ENCODE data around the gene LIG3.

DNA sequence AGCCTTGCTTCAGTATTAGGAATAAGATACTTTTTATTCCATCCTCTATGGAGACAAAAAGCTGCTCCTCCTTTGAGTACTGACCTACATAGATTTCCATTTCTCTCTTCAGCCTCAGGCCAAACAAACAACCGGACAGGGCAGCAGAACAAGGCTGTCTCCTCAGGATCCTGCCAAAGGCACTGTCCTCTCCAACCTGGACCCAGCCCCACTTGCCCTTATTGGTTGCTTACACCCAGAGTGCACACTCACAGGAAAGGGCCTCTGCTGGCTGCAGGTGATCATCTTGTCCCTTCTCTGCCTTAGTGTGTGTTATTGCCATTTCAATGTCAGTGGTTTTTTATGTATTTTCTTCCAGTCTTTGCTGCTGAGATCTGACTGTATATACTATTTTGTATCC, 26.6 kb downstream of the LIG3 start:
- TF ChIP-seq, protein P1, sequence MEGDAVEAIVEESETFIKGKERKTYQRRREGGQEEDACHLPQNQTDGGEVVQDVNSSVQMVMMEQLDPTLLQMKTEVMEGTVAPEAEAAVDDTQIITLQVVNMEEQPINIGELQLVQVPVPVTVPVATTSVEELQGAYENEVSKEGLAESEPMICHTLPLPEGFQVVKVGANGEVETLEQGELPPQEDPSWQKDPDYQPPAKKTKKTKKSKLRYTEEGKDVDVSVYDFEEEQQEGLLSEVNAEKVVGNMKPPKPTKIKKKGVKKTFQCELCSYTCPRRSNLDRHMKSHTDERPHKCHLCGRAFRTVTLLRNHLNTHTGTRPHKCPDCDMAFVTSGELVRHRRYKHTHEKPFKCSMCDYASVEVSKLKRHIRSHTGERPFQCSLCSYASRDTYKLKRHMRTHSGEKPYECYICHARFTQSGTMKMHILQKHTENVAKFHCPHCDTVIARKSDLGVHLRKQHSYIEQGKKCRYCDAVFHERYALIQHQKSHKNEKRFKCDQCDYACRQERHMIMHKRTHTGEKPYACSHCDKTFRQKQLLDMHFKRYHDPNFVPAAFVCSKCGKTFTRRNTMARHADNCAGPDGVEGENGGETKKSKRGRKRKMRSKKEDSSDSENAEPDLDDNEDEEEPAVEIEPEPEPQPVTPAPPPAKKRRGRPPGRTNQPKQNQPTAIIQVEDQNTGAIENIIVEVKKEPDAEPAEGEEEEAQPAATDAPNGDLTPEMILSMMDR (IDR thresholded peaks at IDR 0.05; ENCODE audit: insufficient read depth, low read depth, low read length), result no peak
- no peak for TF ChIP-seq EZH2 (IDR thresholded peaks at IDR 0.05; ENCODE audit: insufficient read depth, low read length)
